DOHH2 (cell line): Measurements from ENCODE around the gene CABLES1.

Experiments used
- H3F3A ChIP-seq: fragments of 200-600 bp; sonication (generic), shearing (Covaris generic); 2 replicates; pipeline ENCODE4 v1.6.0; 2016; ENCODE audit warnings: antibody characterized with exemption, mild to moderate bottlenecking; ENCODE audit not compliant: control insufficient read depth, insufficient read depth
- H3K27ac ChIP-seq: fragments of 200-600 bp; sonication (generic); 2 replicates; pipeline ENCODE4 v1.5.1; 2014; ENCODE audit warnings: low read depth, mild to moderate bottlenecking, low read length, moderate library complexity
- H3K27me3 ChIP-seq: fragments of 200-600 bp; sonication (generic); 2 replicates; pipeline ENCODE4 v1.6.1; 2014; ENCODE audit warnings: mild to moderate bottlenecking, low read length, mixed read lengths; ENCODE audit not compliant: control insufficient read depth
- H3K36me3 ChIP-seq: fragments of 200-600 bp; sonication (generic); 2 replicates; pipeline ENCODE4 v1.6.1; 2014; ENCODE audit warnings: mild to moderate bottlenecking, low read length, moderate library complexity, mixed read lengths; ENCODE audit not compliant: control insufficient read depth
- H3K4me1 ChIP-seq: fragments of 200-600 bp; sonication (generic); 2 replicates; pipeline ENCODE4 v1.6.1; 2014; ENCODE audit warnings: mild to moderate bottlenecking, low read length, mixed read lengths; ENCODE audit not compliant: control insufficient read depth
- H3K4me2 ChIP-seq: fragments of 200-600 bp; sonication (generic); 2 replicates; pipeline ENCODE4 v1.6.0; 2014; ENCODE audit warnings: mild to moderate bottlenecking, low read length, moderate library complexity
- H3K4me3 ChIP-seq: fragments of 200-600 bp; sonication (generic); 2 replicates; pipeline ENCODE4 v1.5.1; 2014; ENCODE audit warnings: mild to moderate bottlenecking, low read length, mixed read lengths
- H3K79me2 ChIP-seq: fragments of 200-600 bp; sonication (generic); 2 replicates; pipeline ENCODE4 v1.6.1; 2014; ENCODE audit warnings: mild to moderate bottlenecking, low read length, mixed read lengths; ENCODE audit not compliant: control insufficient read depth
- H3K9me2 ChIP-seq: fragments of 200-600 bp; sonication (generic); replicated peaks from 2 replicates; pipeline ENCODE4 v1.6.1; 2014; ENCODE audit warnings: mild to moderate bottlenecking, low read length, mixed read lengths; ENCODE audit not compliant: control insufficient read depth
- H3K9me3 ChIP-seq: fragments of 200-600 bp; sonication (generic); 2 replicates; pipeline ENCODE4 v1.6.1; 2014; ENCODE audit warnings: antibody characterized with exemption, low read length, mixed read lengths; ENCODE audit not compliant: control insufficient read depth, insufficient read depth
- H4K20me1 ChIP-seq: fragments of 200-600 bp; sonication (generic); 2 replicates; pipeline ENCODE4 v1.6.0; 2014; ENCODE audit warnings: low read depth, mild to moderate bottlenecking, antibody characterized with exemption, low read length, moderate library complexity; ENCODE audit not compliant: control insufficient read depth, insufficient read depth
- CTCF ChIP-seq: fragments of 200-600 bp; sonication (generic); IDR thresholded peaks from one replicate; pipeline ENCODE4 v1.5.1; 2014; ENCODE audit warnings: antibody characterized with exemption, mild to moderate bottlenecking, low read depth, low read length; ENCODE audit not compliant: poor library complexity, severe bottlenecking
- EZH2phosphoT487 ChIP-seq: fragments of 200-600 bp; sonication (generic); IDR thresholded peaks from 2 replicates; pipeline ENCODE4 v1.6.1; 2017; ENCODE audit warnings: borderline replicate concordance, mild to moderate bottlenecking, antibody characterized with exemption, low read length, moderate library complexity, mixed read lengths

Gene CABLES1

GRCh38 chr18:23210526-23210925 is 75.2 kb downstream of the CABLES1 start:
- Histone ChIP-seq H3K4me1 (peaks cover 3% of the 10 kb centered on the region; the same call in 1 of the 2 replicates), H3K4me3 (no peak overlapping the region), H3K36me3 (no peaks in the 10 kb centered on the region), H3K27me3 (no peaks in the 10 kb centered on the region), H3K27ac (no peak overlapping the region), H3K4me2 (no peak overlapping the region), H4K20me1 (no peaks in the 10 kb centered on the region), H3K79me2 (no peaks in the 10 kb centered on the region), H3K9me2 (no peaks in the 10 kb centered on the region), H3F3A (no peaks in the 10 kb centered on the region), H3K9me3 (no peaks in the 10 kb centered on the region)
- TF ChIP-seq CTCF: no peak
- no peak for TF ChIP-seq EZH2phosphoT487

- no peaks in the 10 kb centered on the region for H3K9me3 ChIP-seq
- H4K20me1 ChIP-seq: no peaks in the 10 kb centered on the region
- H3F3A ChIP-seq: no peaks in the 10 kb centered on the region
- H3K79me2 ChIP-seq: no peaks in the 10 kb centered on the region
- H3K9me2 ChIP-seq: no peaks in the 10 kb centered on the region
- no peaks in the 10 kb centered on the region for H3K27me3 ChIP-seq
- H3K36me3 ChIP-seq: no peaks in the 10 kb centered on the region
- H3K4me3 ChIP-seq: no peak overlapping the region
- H3K4me2 ChIP-seq: no peak overlapping the region
- no peak for TF ChIP-seq CTCF
- no peak for TF ChIP-seq EZH2phosphoT487
- peaks cover 3% of the 10 kb centered on the region; the same call in 1 of the 2 replicates for H3K4me1 ChIP-seq
- no peak overlapping the region for H3K27ac ChIP-seq
Observed at GRCh38 chr18:23211146-23211545, 75.9 kb downstream of the CABLES1 start.

GRCh38 chr18:23212161-23212560 is 76.9 kb downstream of the CABLES1 start:
- Histone ChIP-seq H3K79me2 (no peaks in the 10 kb centered on the region), H3K36me3 (no peaks in the 10 kb centered on the region), H3K4me1 (peaks cover 3% of the 10 kb centered on the region; the same call in 1 of the 2 replicates), H3F3A (no peaks in the 10 kb centered on the region), H4K20me1 (no peaks in the 10 kb centered on the region), H3K9me3 (no peaks in the 10 kb centered on the region), H3K27me3 (no peaks in the 10 kb centered on the region), H3K27ac (no peak overlapping the region), H3K4me2 (no peak overlapping the region), H3K4me3 (no peak overlapping the region), H3K9me2 (no peaks in the 10 kb centered on the region)
- TF ChIP-seq EZH2phosphoT487: no peak
- TF ChIP-seq CTCF: no peak
